Muscle layer of duodenum (tissue), 2 donors: ENCODE results near the gene EML6.

Experiments
- H3K27ac ChIP-seq: one replicate; pipeline ENCODE4 v1.7.0; 2013; ENCODE audit warnings: mild to moderate bottlenecking, low read length
- H3K27me3 ChIP-seq: one replicate; pipeline ENCODE4 v1.7.0; 2013; ENCODE audit warnings: low read depth, mild to moderate bottlenecking, control low read depth, low read length
- H3K36me3 ChIP-seq, 2 donors: one replicate each; pipeline ENCODE4 v1.7.0; 2013; ENCODE audit warnings: low read length in 2 of 2, control low read depth in 1 of 2, mild to moderate bottlenecking in 1 of 2; ENCODE audit not compliant: insufficient read depth in 2 of 2, control insufficient read depth in 1 of 2
- H3K4me1 ChIP-seq, 2 donors: one replicate each; pipeline ENCODE4 v1.7.0; 2013; ENCODE audit warnings: low read length in 2 of 2, mild to moderate bottlenecking in 2 of 2, control low read depth in 1 of 2, moderate library complexity in 1 of 2; ENCODE audit not compliant: insufficient read depth in 2 of 2, control insufficient read depth in 1 of 2
- H3K4me3 ChIP-seq, 2 donors: one replicate each; pipeline ENCODE4 v1.7.0; 2013; ENCODE audit warnings: low read length in 2 of 2, low read depth in 1 of 2, mild to moderate bottlenecking in 1 of 2
- H3K9me3 ChIP-seq, 2 donors: one replicate each; pipeline ENCODE4 v1.7.0; 2013; ENCODE audit warnings: low read length in 2 of 2, control low read depth in 1 of 2, mild to moderate bottlenecking in 1 of 2; ENCODE audit not compliant: control insufficient read depth in 1 of 2
- donor health status: healthy.

The EML6 gene

GRCh38 chr2:54942373-54942772 lies 218.9 kb downstream of the EML6 start:
- H3K27me3 ChIP-seq = no peaks in the 10 kb centered on the region
- H3K4me3 ChIP-seq = no peak overlapping the region
- H3K27ac ChIP-seq = no peak overlapping the region
- peaks cover 8% of the 10 kb centered on the region in 2 donors for H3K9me3 ChIP-seq
- no peaks in the 10 kb centered on the region for H3K4me1 ChIP-seq
- no peaks in the 10 kb centered on the region for H3K36me3 ChIP-seq

GRCh38 chr2:54944724-54945326 lies 221.4 kb downstream of the EML6 start:
- Histone ChIP-seq H3K36me3 (no peaks in the 10 kb centered on the region), H3K9me3 (no peaks in the 10 kb centered on the region), H3K4me3 (no peak overlapping the region), H3K27me3 (no peaks in the 10 kb centered on the region), H3K27ac (no peak overlapping the region), H3K4me1 (no peaks in the 10 kb centered on the region)

- H3K27ac ChIP-seq = no peak overlapping the region
- no peak overlapping the region for H3K4me3 ChIP-seq
- no peaks in the 10 kb centered on the region for H3K27me3 ChIP-seq
- no peaks in the 10 kb centered on the region for H3K4me1 ChIP-seq
- no peaks in the 10 kb centered on the region for H3K36me3 ChIP-seq
- H3K9me3 ChIP-seq = no peaks in the 10 kb centered on the region
Measured at GRCh38 chr2:54945391-54946219, 222.1 kb downstream of the EML6 start.

- H3K4me3 ChIP-seq = no peak overlapping the region
- no peaks in the 10 kb centered on the region for H3K4me1 ChIP-seq
- no peak overlapping the region for H3K27ac ChIP-seq
Measured at GRCh38 chr2:54946220-54946805, 222.9 kb downstream of the EML6 start.

GRCh38 chr2:54947136-54947535 lies 223.7 kb downstream of the EML6 start:
- H3K27me3 ChIP-seq = no peaks in the 10 kb centered on the region
- H3K4me1 ChIP-seq = no peaks in the 10 kb centered on the region
- H3K36me3 ChIP-seq = no peaks in the 10 kb centered on the region
- H3K27ac ChIP-seq = no peak overlapping the region
- no peaks in the 10 kb centered on the region for H3K9me3 ChIP-seq
- no peak overlapping the region for H3K4me3 ChIP-seq

More at GRCh38 chr2:54946220-54946805, 222.9 kb downstream of the EML6 start:
- Histone ChIP-seq H3K27me3 (no peaks in the 10 kb centered on the region), H3K36me3 (no peaks in the 10 kb centered on the region), H3K9me3 (no peaks in the 10 kb centered on the region)

GRCh38 chr2:54947646-54948045 lies 224.2 kb downstream of the EML6 start:
- H3K27me3 ChIP-seq = no peaks in the 10 kb centered on the region
- H3K4me1 ChIP-seq = no peaks in the 10 kb centered on the region
- no peak overlapping the region for H3K4me3 ChIP-seq
- no peak overlapping the region for H3K27ac ChIP-seq
- H3K9me3 ChIP-seq = no peaks in the 10 kb centered on the region
- H3K36me3 ChIP-seq = no peaks in the 10 kb centered on the region

- Histone ChIP-seq H3K27ac (no peak overlapping the region), H3K4me3 (no peak overlapping the region), H3K9me3 (no peaks in the 10 kb centered on the region)
Measured at GRCh38 chr2:54948120-54948519, 224.7 kb downstream of the EML6 start.

GRCh38 chr2:54949431-54949830 lies 226.0 kb downstream of the EML6 start:
- H3K36me3 ChIP-seq = no peaks in the 10 kb centered on the region
- H3K4me3 ChIP-seq = no peak overlapping the region
- H3K9me3 ChIP-seq = no peaks in the 10 kb centered on the region
- H3K27me3 ChIP-seq = no peaks in the 10 kb centered on the region
- no peak overlapping the region for H3K27ac ChIP-seq
- H3K4me1 ChIP-seq = no peaks in the 10 kb centered on the region

More at GRCh38 chr2:54948120-54948519, 224.7 kb downstream of the EML6 start:
- H3K4me1 ChIP-seq = no peaks in the 10 kb centered on the region
- H3K36me3 ChIP-seq = no peaks in the 10 kb centered on the region
- H3K27me3 ChIP-seq = no peaks in the 10 kb centered on the region

- Histone ChIP-seq H3K36me3 (no peaks in the 10 kb centered on the region), H3K27ac (no peak overlapping the region), H3K4me3 (no peak overlapping the region), H3K4me1 (no peaks in the 10 kb centered on the region), H3K27me3 (no peaks in the 10 kb centered on the region), H3K9me3 (no peaks in the 10 kb centered on the region)
Measured at GRCh38 chr2:54950811-54951210, 227.3 kb downstream of the EML6 start.

GRCh38 chr2:54952425-54952824 lies 229.0 kb downstream of the EML6 start:
- H3K9me3 ChIP-seq = no peaks in the 10 kb centered on the region
- H3K36me3 ChIP-seq = no peaks in the 10 kb centered on the region
- no peaks in the 10 kb centered on the region for H3K27me3 ChIP-seq
- no peak overlapping the region for H3K4me3 ChIP-seq
- H3K4me1 ChIP-seq = no peaks in the 10 kb centered on the region
- H3K27ac ChIP-seq = no peak overlapping the region

GRCh38 chr2:54952978-54953456 lies 229.6 kb downstream of the EML6 start:
- Histone ChIP-seq H3K4me3 (no peak overlapping the region), H3K27ac (no peak overlapping the region), H3K36me3 (no peaks in the 10 kb centered on the region), H3K9me3 (no peaks in the 10 kb centered on the region), H3K4me1 (no peaks in the 10 kb centered on the region), H3K27me3 (no peaks in the 10 kb centered on the region)
